Small intestine (tissue), 7 donors: ENCODE measurements around the gene MPIG6B. TPM values are rescaled to one million over a fixed set of nuclear protein-coding genes. Genes with fewer than 3 reads are reported as not detected.

ENCODE experiments used
- DNase-seq, 2 donors: peaks; one replicate each; pipeline versions ENCODE4 v3.0.0 to v3.0.0-alpha.2; 2013
- FAIRE-seq: peaks from 2 replicates; lab custom pipeline; 2012; peaks lifted over from hg19 to GRCh38; lab: Jason Lieb, UNC
- H3K27ac ChIP-seq, 3 donors: one replicate each; pipeline ENCODE4 v1.5.1; 2013; ENCODE audit warnings: low read length in 2 of 3, mild to moderate bottlenecking in 2 of 3, control low read depth in 1 of 3, inconsistent platforms in 1 of 3, low read depth in 1 of 3, moderate library complexity in 1 of 3
- H3K27me3 ChIP-seq, 3 donors: one replicate each; pipeline ENCODE4 v1.6.1; 2013; ENCODE audit warnings: low read length in 3 of 3, inconsistent platforms in 1 of 3; ENCODE audit not compliant: control insufficient read depth in 3 of 3, insufficient read depth in 3 of 3
- H3K36me3 ChIP-seq, 3 donors: one replicate each; pipeline ENCODE4 v1.6.1; 2013; ENCODE audit warnings: low read length in 3 of 3, inconsistent platforms in 1 of 3, low read depth in 1 of 3, mild to moderate bottlenecking in 1 of 3, moderate library complexity in 1 of 3; ENCODE audit not compliant: control insufficient read depth in 3 of 3, insufficient read depth in 2 of 3
- H3K4me1 ChIP-seq, 3 donors: one replicate each; pipeline ENCODE4 v1.6.1; 2013; ENCODE audit warnings: low read length in 2 of 3, inconsistent platforms in 1 of 3, low read depth in 1 of 3, mild to moderate bottlenecking in 1 of 3, moderate library complexity in 1 of 3; ENCODE audit not compliant: control insufficient read depth in 3 of 3, insufficient read depth in 2 of 3
- H3K4me3 ChIP-seq, 3 donors: one replicate each; pipeline ENCODE4 v1.5.1; 2013; ENCODE audit warnings: low read length in 3 of 3, control low read depth in 1 of 3, inconsistent platforms in 1 of 3, low read depth in 1 of 3, mild to moderate bottlenecking in 1 of 3, moderate library complexity in 1 of 3
- H3K9me3 ChIP-seq, 2 donors: one replicate each; pipeline ENCODE4 v1.6.1; 2013; ENCODE audit warnings: low read depth in 1 of 2, low read length in 1 of 2; ENCODE audit not compliant: control insufficient read depth in 2 of 2, insufficient read depth in 1 of 2
- WGBS, 3 donors: extraction: QIAGEN DNeasy Blood & Tissue Kit; methylation state at CpG; one replicate each; pipeline ENCODE4 v1.1.7; 2013; 5-methylcytosine and 5-hydroxymethylcytosine counted together
- polyA plus RNA-seq, 4 donors: library from polyadenylated mRNA; stranded (reverse) in 3 of 4; unstranded in 1 of 4; fragments of 200-250 nt in 3 of 4; fragments of 120-200 nt in 1 of 4; gene quantifications; one replicate each; pipeline versions ENCODE4 v1.2.1 to v1.2.3, GENCODE V29; 2013
- donor health status: healthy with polysubstance abuse.
- donor health status: control.
- donor health status: control.
- donor health status: Bipolar disorder and iron deficiency.
- donor health status: healthy.

Gene MPIG6B
- polyA plus RNA-seq, 4 donors: 0.13 to 0.59 TPM; not detected in 2

- WGBS, 3 donors: 74 to 82% (median 81%) methylated on average over 8 of the region's 8 CpGs
- Histone ChIP-seq H3K9me3 (no peaks in the 10 kb centered on the region), H3K27ac (no peak overlapping the region), H3K4me3 (no peak overlapping the region), H3K36me3 (peaks cover 0 to 4% (median 0%) of the 10 kb centered on the region in 3 donors), H3K4me1 (peaks cover 0 to 24% (median 4%) of the 10 kb centered on the region in 3 donors), H3K27me3 (no peaks in the 10 kb centered on the region)
- DNase-seq (peak in 1 of 2 donors; percentile 54), FAIRE-seq (no peak)
Measured at GRCh38 chr6:31712296-31712695, 10.9 kb upstream of the MPIG6B start.

GRCh38 chr6:31713465-31713864, 9.7 kb upstream of the MPIG6B start:
- Histone ChIP-seq H3K4me3 (no peak overlapping the region), H3K27ac (peak overlapping the region in 1 of 3 donors; percentile 51), H3K36me3 (peaks cover 0 to 4% (median 0%) of the 10 kb centered on the region in 3 donors), H3K9me3 (no peaks in the 10 kb centered on the region), H3K27me3 (no peaks in the 10 kb centered on the region), H3K4me1 (peaks cover 0 to 30% (median 4%) of the 10 kb centered on the region in 3 donors)
- 62 to 71% (median 64%) methylated on average over 4 of the region's 4 CpGs for WGBS, 3 donors
- no peak for DNase-seq
- FAIRE-seq: no peak

GRCh38 chr6:31713991-31714684, 9.0 kb upstream of the MPIG6B start:
- FAIRE-seq: no peak
- DNase-seq: peak in 1 of 2 donors; percentile 65
- H3K9me3 ChIP-seq: no peaks in the 10 kb centered on the region
- no peak overlapping the region for H3K4me3 ChIP-seq
- WGBS, 3 donors: 11 to 33% (median 18%) methylated on average over 5 of the region's 5 CpGs
- H3K36me3 ChIP-seq: peaks cover 0 to 4% (median 0%) of the 10 kb centered on the region in 3 donors
- no peaks in the 10 kb centered on the region for H3K27me3 ChIP-seq
- H3K27ac ChIP-seq: peak overlapping the region in 1 of 3 donors; percentile 51
- peaks cover 0 to 37% (median 4%) of the 10 kb centered on the region in 3 donors for H3K4me1 ChIP-seq

- no peak for DNase-seq
- WGBS, 3 donors: 77 to 92% (median 87%) methylated on average over 12 to 16 of the region's 16 CpGs
- H3K9me3 ChIP-seq: no peaks in the 10 kb centered on the region
Measured at GRCh38 chr6:31715022-31715958, 7.9 kb upstream of the MPIG6B start, which contains the start of gene LY6G6D. Gene LY6G6D (plus strand): TSS chr6:31715348. CDS start chr6:31715356, 8 bp downstream.

GRCh38 chr6:31717499-31718222, 5.5 kb upstream of the MPIG6B start:
- 75 to 87% (median 80%) methylated on average over 10 of the region's 10 CpGs for WGBS, 3 donors
- Histone ChIP-seq H3K27me3 (no peaks in the 10 kb centered on the region), H3K4me3 (no peak overlapping the region), H3K27ac (no peak overlapping the region), H3K36me3 (no peaks in the 10 kb centered on the region), H3K4me1 (peaks cover 0 to 30% (median 0%) of the 10 kb centered on the region in 3 donors), H3K9me3 (no peaks in the 10 kb centered on the region)
- DNase-seq: no peak
- no peak for FAIRE-seq

More at GRCh38 chr6:31715022-31715958, 7.9 kb upstream of the MPIG6B start, which contains the start of gene LY6G6D:
- Histone ChIP-seq H3K4me1 (peaks cover 0 to 37% (median 4%) of the 10 kb centered on the region in 3 donors), H3K27me3 (no peaks in the 10 kb centered on the region), H3K4me3 (no peak within 1 kb of the TSS), H3K27ac (peak within 1 kb of the TSS in 1 of 3 donors; percentile 51), H3K36me3 (no peaks in the 10 kb centered on the region)
- FAIRE-seq: no peak

GRCh38 chr6:31718265-31718664, 4.9 kb upstream of the MPIG6B start:
- H3K4me3 ChIP-seq: no peak overlapping the region
- peak; percentile 69 to 72 for DNase-seq
- no peaks in the 10 kb centered on the region for H3K27me3 ChIP-seq
- no peaks in the 10 kb centered on the region for H3K9me3 ChIP-seq
- no peak for FAIRE-seq
- H3K27ac ChIP-seq: no peak overlapping the region
- WGBS, 3 donors: 6 to 64% (median 44%) methylated on average over 1 of the region's 1 CpG
- H3K36me3 ChIP-seq: peaks cover 0 to under 1% (median 0%) of the 10 kb centered on the region in 3 donors
- H3K4me1 ChIP-seq: peaks cover 0 to 30% (median 0%) of the 10 kb centered on the region in 3 donors

- Histone ChIP-seq H3K27me3 (no peaks in the 10 kb centered on the region), H3K4me1 (peaks cover 0 to 22% (median 0%) of the 10 kb centered on the region in 3 donors), H3K9me3 (no peaks in the 10 kb centered on the region), H3K36me3 (peaks cover 0 to 4% (median 0%) of the 10 kb centered on the region in 3 donors), H3K27ac (no peak overlapping the region), H3K4me3 (no peak overlapping the region)
- no peak for DNase-seq
- FAIRE-seq: no peak
- WGBS, 3 donors: 71 to 83% (median 78%) methylated on average over 6 of the region's 6 CpGs
Measured at GRCh38 chr6:31719001-31719400, 4.2 kb upstream of the MPIG6B start.
